Endothelial cell of umbilical vein (primary cell): Measurements from ENCODE around the gene WNT10A. TPM values are rescaled to one million over a fixed set of nuclear protein-coding genes. Genes with fewer than 3 reads are reported as not detected.

Experiments used
- BruUV-seq: library from RNA; stranded (reverse); fragments of 400-500 nt; replicated peaks from 2 replicates; lab custom pipeline; 2021; lab: Mats Ljungman, UMichigan
- CTCF ChIA-PET: fragments of 300-600, 350-600 bp; sonication (Branson Sonifier 250); formaldehyde crosslinking; loops from one replicate; lab custom pipeline; 2021; ENCODE audit warnings: antibody characterized with exemption, inconsistent platforms; lab: Charles Lee
- POLR2A ChIA-PET: fragments of 300-600, 350-600 bp; sonication (Branson Sonifier 250); formaldehyde crosslinking; loops from one replicate; lab custom pipeline; 2021; ENCODE audit warnings: antibody characterized with exemption, inconsistent platforms; lab: Charles Lee
- DNase-seq: peaks from one replicate; pipeline ENCODE4 v3.0.0-alpha.2; 2011; ENCODE audit warnings: low read depth, low spot score
- FAIRE-seq: peaks from 2 replicates; lab custom pipeline; 2011; peaks lifted over from hg19 to GRCh38; lab: Jason Lieb, UNC
- H2AFZ ChIP-seq: 2 replicates; pipeline ENCODE4 v1.6.0; 2012; ENCODE audit warnings: low read depth, low read length, control low read depth, inconsistent platforms
- H3K27ac ChIP-seq: 2 replicates; pipeline ENCODE4 v1.5.1; 2011; ENCODE audit warnings: low read depth, mild to moderate bottlenecking, control low read depth, low read length, moderate library complexity; ENCODE audit not compliant: insufficient read depth
- H3K27me3 ChIP-seq, 2 experiments: 2 replicates each; pipeline versions ENCODE4 v1.6.0 to v1.6.1; 2011; ENCODE audit warnings: low read length in 2 of 2, mixed read lengths in 1 of 2; ENCODE audit not compliant: control insufficient read depth in 2 of 2, insufficient read depth in 2 of 2
- H3K36me3 ChIP-seq, 2 experiments: 2 replicates in 1 of 2; 3 replicates in 1 of 2; pipeline ENCODE4 v1.5.1; 2011; ENCODE audit warnings: low read length in 2 of 2, mild to moderate bottlenecking in 1 of 2, moderate library complexity in 1 of 2; ENCODE audit not compliant: control insufficient read depth in 2 of 2, insufficient read depth in 2 of 2; ENCODE audit errors: extremely low read depth in 1 of 2
- H3K4me1 ChIP-seq: 3 replicates; pipeline ENCODE4 v1.5.1; 2011; ENCODE audit warnings: mild to moderate bottlenecking, low read length; ENCODE audit not compliant: control insufficient read depth, insufficient read depth; ENCODE audit errors: extremely low read depth
- H3K4me2 ChIP-seq: 2 replicates; pipeline ENCODE4 v1.6.1; 2011; ENCODE audit warnings: low read length, control low read depth, mixed read lengths; ENCODE audit not compliant: insufficient read depth
- H3K4me3 ChIP-seq, 3 experiments: fragments of 200-600 bp in 1 of 3; sonication (generic), shearing (Covaris generic) in 1 of 3; replicated peaks in 1 of 3; 2 replicates each; pipeline ENCODE4 v1.5.1; 2011 to 2016; ENCODE audit warnings: control low read depth in 3 of 3, low read length in 3 of 3, mild to moderate bottlenecking in 2 of 3, inconsistent platforms in 1 of 3, low read depth in 1 of 3, moderate library complexity in 1 of 3; ENCODE audit not compliant: insufficient read depth in 1 of 3
- H3K79me2 ChIP-seq: 2 replicates; pipeline ENCODE4 v1.6.0; 2012; ENCODE audit warnings: low read length, inconsistent platforms; ENCODE audit not compliant: control insufficient read depth, insufficient read depth
- H3K9ac ChIP-seq: replicated peaks from 2 replicates; pipeline ENCODE3; 2011; ENCODE audit warnings: low read length, control low read depth; ENCODE audit not compliant: insufficient read depth; ENCODE audit errors: extremely low read depth
- H3K9me1 ChIP-seq: replicated peaks from 3 replicates; pipeline ENCODE4 v1.6.0; 2011; ENCODE audit warnings: mild to moderate bottlenecking, low read length; ENCODE audit not compliant: control insufficient read depth, insufficient read depth; ENCODE audit errors: extremely low read depth
- H3K9me3 ChIP-seq: replicated peaks from 2 replicates; pipeline ENCODE4 v1.5.1; 2012; ENCODE audit warnings: low read length, inconsistent platforms; ENCODE audit not compliant: control insufficient read depth, insufficient read depth
- H4K20me1 ChIP-seq: replicated peaks from 2 replicates; pipeline ENCODE3; 2011; ENCODE audit warnings: mild to moderate bottlenecking, low read length; ENCODE audit not compliant: control insufficient read depth, insufficient read depth; ENCODE audit errors: extremely low read depth
- CTCF ChIP-seq, 2 donors: IDR thresholded peaks; 1 replicate in 1 of 2; 2 replicates in 1 of 2; pipeline ENCODE4 v1.5.1; 2011; ENCODE audit warnings: low read length in 2 of 2, mild to moderate bottlenecking in 2 of 2, moderate library complexity in 2 of 2, control low read depth in 1 of 2, inconsistent platforms in 1 of 2, low read depth in 1 of 2; ENCODE audit not compliant: insufficient read depth in 1 of 2; ENCODE audit errors: extremely low read depth in 1 of 2
- EZH2 ChIP-seq: IDR thresholded peaks from 2 replicates; pipeline ENCODE4 v1.6.1; 2012; ENCODE audit warnings: borderline replicate concordance, low read depth, mild to moderate bottlenecking, moderate library complexity, low read length, inconsistent platforms; ENCODE audit not compliant: severe bottlenecking
- FOS ChIP-seq: IDR thresholded peaks from 2 replicates; pipeline ENCODE4 v1.6.1; 2011; ENCODE audit warnings: mild to moderate bottlenecking, low read length, moderate library complexity, borderline replicate concordance; ENCODE audit not compliant: insufficient read depth
- GATA2 ChIP-seq: IDR thresholded peaks from 2 replicates; pipeline ENCODE4 v1.7.0; 2011; ENCODE audit warnings: low read depth, mild to moderate bottlenecking, moderate library complexity, mixed read lengths, low read length; ENCODE audit not compliant: insufficient read length, insufficient read depth
- JUN ChIP-seq: IDR thresholded peaks from 2 replicates; pipeline ENCODE4 v1.6.1; 2011; ENCODE audit warnings: borderline replicate concordance, low read depth; ENCODE audit not compliant: insufficient read length, insufficient read depth
- MAX ChIP-seq: IDR thresholded peaks from 2 replicates; pipeline ENCODE4 v1.6.1; 2011; ENCODE audit not compliant: insufficient read depth, insufficient read length
- MYC ChIP-seq: IDR thresholded peaks from one replicate; pipeline ENCODE4 v1.6.1; 2011; ENCODE audit warnings: mild to moderate bottlenecking, low read depth, low read length
- POLR2A ChIP-seq: IDR thresholded peaks from 2 replicates; pipeline ENCODE4 v1.6.1; 2012; ENCODE audit warnings: low read depth, mild to moderate bottlenecking, control low read depth, low read length
- POLR2AphosphoS5 ChIP-seq: IDR thresholded peaks from 2 replicates; pipeline ENCODE4 v1.6.1; 2012; ENCODE audit warnings: low read depth, mild to moderate bottlenecking, control low read depth, low read length, moderate library complexity; ENCODE audit not compliant: insufficient read depth
- dilution Hi-C: fragments of 300-500 bp; cut with MboI; formaldehyde crosslinking; loops from one replicate; pipeline ENCODE4 v1.15.0; 2019; ENCODE audit warnings: low sequenced_read_pairs; ENCODE audit not compliant: extremely low pct_ligation_motif_present
- intact Hi-C: fragments of 100-400 bp; cut with micrococcal nuclease; formaldehyde crosslinking; loops from one replicate; pipeline ENCODE4 v1.10.0; 2022
- polyA plus RNA-seq, 4 experiments: library from polyadenylated mRNA; depleted of rRNA in 3 of 4; stranded (reverse) in 3 of 4; unstranded in 1 of 4; fragments of >200 nt; gene quantifications; 2 replicates each; pipeline versions ENCODE4 v1.2.1 to v1.2.3, GENCODE V29; 2011 to 2012; ENCODE audit warnings: missing spikeins in 1 of 4
- total RNA-seq: library from RNA; stranded (reverse); gene quantifications from 2 replicates; pipeline ENCODE4 v1.2.3, GENCODE V29; 2021

WNT10A gene
- total and polyA plus RNA-seq, 2 donors (not counting 3 experiments of a cell fraction or from before 2014, with no cell fraction given) = not detected

GRCh38 chr2:218893349-218894150, 12.9 kb downstream of the WNT10A start:
- ChIA-PET CTCF (interaction anchor here (1.1 to 10.0 kb wide), 5 partner anchors 14 to 86 kb away, joined by 3 to 362 read pairs (median 6); partner anchors contain the start of gene WNT10A), POLR2A (interaction anchor here (0.9 kb wide), 1 partner anchor 11 kb away, joined by 3 read pairs; no protein-coding TSS in a partner anchor)
- no peaks in the 10 kb centered on the region for H3K9me1 ChIP-seq
- no peak overlapping the region for H3K9ac ChIP-seq
- H4K20me1 ChIP-seq = no peaks in the 10 kb centered on the region
- no peak overlapping the region for H3K4me3 ChIP-seq
- H3K4me2 ChIP-seq = no peak overlapping the region
- DNase-seq (no peak), FAIRE-seq (no peak)
- H3K9me3 ChIP-seq = no peaks in the 10 kb centered on the region
- H3K36me3 ChIP-seq = no peaks in the 10 kb centered on the region
- no peak overlapping the region for H2AFZ ChIP-seq
- no peaks in the 10 kb centered on the region for H3K4me1 ChIP-seq
- no peak overlapping the region for H3K27ac ChIP-seq
- dilution Hi-C loops = no loop called here
- intact Hi-C loops = no loop called here
- BruUV-seq = no TSS peak
- H3K27me3 ChIP-seq = peaks cover 78 to 81% of the 10 kb centered on the region in 2 experiments
- H3K79me2 ChIP-seq = no peaks in the 10 kb centered on the region
- TF ChIP-seq JUN (no peak), GATA2 (no peak), MYC (no peak), CTCF (IDR thresholded peaks at IDR 0.05; ENCODE audit: extremely low read depth in 1 of 2, insufficient read depth in 1 of 2, low read depth in 1 of 2, low read length in 2 of 2) (no peak), MAX (no peak), POLR2AphosphoS5 (no peak), FOS (no peak), POLR2A (no peak), EZH2 (no peak)
